A549 (cell line): ENCODE data around the gene CFAP126.
"Not testable (repeated sequence)": the region's sequence is repeated elsewhere in the genome, so short reads cannot be mapped to it uniquely, and the experiment has no call there.

Source experiments
- BHLHE40 ChIP-seq: IDR thresholded peaks from 2 replicates; pipeline ENCODE4 v1.6.1; 2012; ENCODE audit warnings: low read depth, low read length, inconsistent platforms
- CTCF ChIP-seq: fragments of >200 bp; sonication (Bioruptor Twin); formaldehyde crosslinking; IDR thresholded peaks from 3 replicates; pipeline ENCODE4 v1.5.1; 2016
- HES2 ChIP-seq: fragments of >200 bp; sonication (Bioruptor Twin); formaldehyde crosslinking; IDR thresholded peaks from 2 replicates; pipeline ENCODE4 v1.6.1; 2016
- REST ChIP-seq: fragments of 200-600 bp; sonication (generic); IDR thresholded peaks from 2 replicates; pipeline ENCODE4 v1.6.1; 2016; ENCODE audit warnings: antibody characterized with exemption, mild to moderate bottlenecking, moderate library complexity
- SREBF2 ChIP-seq: fragments of 450-650 bp; IDR thresholded peaks from 2 replicates; pipeline ENCODE4 v1.6.1; 2014; ENCODE audit warnings: mild to moderate bottlenecking, moderate library complexity

GRCh38 chr1:161315841-161316674, 51.6 kb downstream of the CFAP126 start:
- not testable (repeated sequence) for TF ChIP-seq HES2, CTCF, SREBF2, BHLHE40, REST
